Measurements from ENCODE around the gene WDR6.

The WDR6 gene

DNA sequence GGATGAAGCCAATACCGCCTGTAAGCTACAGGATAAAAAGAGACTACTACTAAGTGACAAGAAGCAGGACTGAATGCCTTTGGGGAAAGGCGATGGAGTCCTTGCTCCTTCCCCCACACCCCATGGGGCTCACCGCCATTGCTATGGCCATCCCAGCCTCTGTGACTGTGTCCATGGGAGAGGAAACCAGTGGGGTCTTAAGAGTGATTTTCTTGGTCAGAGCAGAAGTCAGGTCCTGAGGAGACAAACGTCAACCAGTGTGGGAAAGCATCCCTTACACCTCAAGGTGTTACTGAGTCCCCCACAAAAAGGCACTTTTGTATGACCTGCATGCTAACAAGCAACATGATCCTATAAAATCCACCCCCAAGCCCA lies 21.1 kb downstream of the WDR6 start:
- no peak for DNase-seq

DNA sequence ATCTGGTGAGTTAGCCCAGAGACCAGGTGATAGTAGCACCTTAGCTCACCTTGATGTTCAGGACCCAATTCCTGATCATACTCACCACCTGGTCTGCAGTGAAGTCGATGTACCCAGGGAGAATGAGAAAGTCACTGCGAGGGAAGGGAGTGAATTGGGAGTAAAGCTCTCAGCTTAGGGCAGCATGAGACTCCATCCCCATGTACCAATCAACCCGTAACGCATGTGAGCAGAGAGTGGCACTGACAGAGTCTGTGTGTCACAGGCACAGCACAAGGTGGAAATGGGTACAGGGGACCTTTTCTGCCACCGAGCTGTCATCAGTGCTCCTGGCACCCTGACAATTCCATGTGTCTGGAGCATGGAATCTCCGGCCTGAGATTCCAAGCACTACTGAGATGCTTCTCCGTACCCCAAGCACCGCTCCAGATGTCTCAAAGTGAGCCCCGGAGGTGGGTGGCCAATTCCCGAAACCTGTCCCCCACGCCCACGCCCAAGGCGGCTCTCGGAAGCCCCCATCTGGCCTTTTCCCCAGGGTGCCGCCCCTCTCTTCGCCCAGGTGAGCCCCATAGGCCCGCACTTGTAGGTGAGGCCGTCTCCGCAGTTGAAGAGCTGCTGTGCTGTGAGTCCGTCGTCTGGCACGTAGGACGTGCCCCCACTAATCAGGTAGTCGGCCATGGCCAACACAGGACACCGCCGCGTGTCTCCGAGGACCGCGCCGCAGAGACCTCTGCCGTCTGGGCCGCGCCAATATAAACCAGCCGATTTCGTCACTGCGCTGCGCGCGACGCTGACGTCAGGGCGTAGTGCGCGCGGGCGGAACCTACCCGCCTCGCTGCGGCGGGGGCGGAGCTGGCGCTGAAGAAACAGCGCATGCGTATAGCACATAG lies 21.7 kb downstream of the WDR6 start, which contains the start of gene IMPDH2:
Gene IMPDH2 (minus strand): TSS at position 726 of the 890 bp plus-strand sequence. CDS start 48 bp downstream, at position 678.
- peak; percentile 12 to 92 (median 86) for DNase-seq

DNA sequence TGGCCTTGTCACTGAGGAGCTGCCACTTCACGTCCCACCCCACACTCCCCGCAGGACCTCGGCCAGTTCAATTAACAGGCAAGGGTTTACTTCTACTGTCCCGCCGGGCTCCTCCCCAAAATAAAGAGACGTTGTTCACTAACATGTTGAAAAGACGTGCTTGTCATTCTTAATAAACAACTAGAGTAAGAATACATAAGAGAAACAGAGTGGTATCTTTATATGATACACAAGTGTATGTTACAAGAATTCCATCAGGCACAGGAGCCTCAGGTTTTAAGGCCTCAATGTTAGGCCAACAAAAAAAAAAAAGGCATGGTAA lies 22.3 kb downstream of the WDR6 start:
- DNase-seq: no peak

GRCh38 chr3:49030321-49030720 lies 23.1 kb downstream of the WDR6 start:
- no peak for DNase-seq

DNA sequence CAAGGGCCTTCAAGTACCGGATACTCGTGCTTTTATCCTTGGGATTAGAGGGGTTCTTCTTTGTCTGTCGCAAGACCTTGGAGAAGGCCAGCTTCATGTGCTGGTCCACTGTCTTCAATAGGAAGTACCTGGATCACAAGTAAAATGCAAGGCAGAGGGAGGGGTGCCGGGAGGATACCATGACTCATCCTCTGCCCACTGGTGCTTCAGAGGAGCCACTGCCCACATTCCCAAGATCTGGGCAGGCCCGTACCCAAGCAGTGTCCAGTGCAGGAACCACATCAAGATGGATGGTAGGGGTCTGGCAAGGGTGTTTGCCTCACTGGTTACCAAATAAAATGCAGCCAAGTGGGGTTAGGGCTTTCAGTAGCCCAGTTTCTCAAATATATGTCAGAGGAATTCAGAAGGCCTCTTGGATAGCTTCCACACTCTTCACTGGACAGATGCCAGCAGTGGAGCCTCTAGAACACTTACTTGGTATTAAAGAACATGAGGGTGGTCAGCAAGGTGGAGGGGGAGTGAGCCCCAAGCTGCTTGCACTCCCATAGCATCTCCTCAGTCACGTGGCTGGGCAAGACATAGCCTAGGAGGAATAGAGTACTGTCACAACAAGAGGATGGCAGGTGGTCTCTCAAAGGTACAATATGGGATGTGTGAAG lies 25.6 kb downstream of the WDR6 start:
- DNase-seq: no peak

GRCh38 chr3:49034650-49035049 lies 27.5 kb downstream of the WDR6 start:
- DNase-seq: no peak

DNA sequence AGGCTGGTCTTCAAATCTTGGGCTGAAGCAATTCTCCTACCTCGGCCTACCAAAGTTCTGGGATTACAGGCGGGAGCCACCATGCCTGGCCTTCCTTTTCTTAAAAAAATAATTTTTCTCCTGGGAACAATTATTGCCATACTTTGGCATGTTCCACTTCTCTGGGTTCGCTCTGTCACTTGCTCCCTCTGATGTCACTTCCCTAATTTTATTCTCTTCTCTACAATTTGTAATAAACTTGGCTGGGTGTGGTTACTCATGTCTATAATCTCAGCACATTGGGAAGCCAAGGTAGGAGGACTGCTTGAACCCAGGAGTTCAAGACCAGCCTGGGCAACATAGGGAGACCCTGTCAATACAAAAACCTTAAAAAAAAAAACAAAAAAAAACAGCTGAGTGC lies 28.1 kb downstream of the WDR6 start:
- no peak for DNase-seq

GRCh38 chr3:49053543-49053942 lies 46.4 kb downstream of the WDR6 start:
- DNase-seq: no peak

DNA sequence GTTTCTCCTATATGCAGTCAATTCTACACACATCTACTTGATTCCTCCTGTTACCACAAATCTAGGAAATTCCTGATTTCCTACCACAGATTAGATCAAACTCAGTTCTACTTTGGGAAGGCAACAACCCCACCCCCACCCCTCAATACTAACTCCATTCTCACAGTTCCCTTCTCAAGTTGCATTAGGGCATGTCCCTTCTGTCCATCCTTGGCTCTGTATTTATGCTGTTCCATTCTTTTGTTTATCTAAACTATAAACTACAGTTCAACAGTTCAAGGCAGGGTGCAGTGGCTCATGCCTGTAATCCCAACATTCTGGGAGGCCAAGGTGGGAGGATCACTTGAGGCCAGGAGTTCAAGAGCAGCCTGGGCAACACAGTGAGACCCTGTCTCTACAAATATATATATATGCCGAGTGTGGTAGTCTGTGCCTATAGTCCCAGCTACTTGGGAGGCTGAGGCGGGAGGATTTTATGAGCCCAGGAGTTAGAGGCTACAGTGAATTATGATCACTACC lies 47.2 kb downstream of the WDR6 start:
- no peak for DNase-seq

DNA sequence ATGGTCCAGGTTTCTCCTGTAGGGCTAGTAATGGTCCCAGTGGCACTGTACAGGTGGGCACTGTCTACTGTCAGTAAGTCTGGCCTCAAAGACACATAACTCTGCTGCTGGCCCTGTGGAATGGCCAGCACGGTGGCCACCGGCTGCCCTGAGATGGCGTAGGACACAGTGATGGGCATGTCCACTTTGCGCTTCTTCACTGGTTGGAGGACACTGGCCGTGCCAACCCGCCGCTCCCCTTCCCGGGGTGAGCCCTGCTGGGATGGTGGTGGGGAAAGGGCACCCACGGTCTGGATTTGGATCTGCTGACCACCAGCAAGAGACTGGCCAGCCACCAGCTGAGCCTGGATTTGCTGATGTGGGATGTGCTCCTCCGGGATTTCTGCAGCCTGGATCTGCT lies 50.1 kb downstream of the WDR6 start:
- no peak for DNase-seq

DNA sequence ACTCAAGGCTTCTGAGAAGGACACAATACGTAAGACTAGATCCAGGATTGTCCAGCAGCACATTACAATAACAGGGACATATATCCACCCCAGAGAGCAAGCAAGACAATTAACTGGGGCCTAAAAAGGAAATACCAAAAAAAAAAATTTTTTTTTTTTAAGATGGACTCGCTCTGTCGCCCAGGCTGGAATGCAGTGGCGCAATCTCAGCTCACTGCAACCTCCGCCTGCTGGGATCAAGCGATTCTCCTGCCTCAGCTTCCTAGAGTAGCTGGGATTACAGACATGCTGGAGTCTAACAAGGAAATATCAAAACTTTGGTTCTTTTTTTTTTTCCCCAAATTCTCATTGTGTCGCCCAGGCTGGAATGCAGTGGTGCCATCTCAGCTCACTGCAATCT lies 50.8 kb downstream of the WDR6 start:
- DNase-seq: no peak

Data from C1 segment of cervical spinal cord (tissue), 14 donors.